Heart right ventricle (tissue), 16 donors: Measurements from ENCODE around the gene SAMD9. TPM values are rescaled to one million over a fixed set of nuclear protein-coding genes. Genes with fewer than 3 reads are reported as not detected.

Experiments
- ATAC-seq, 8 donors: fragments of 200-7000 bp; cut with Tn5 transposase; one replicate each; pipeline ENCODE4 v1.9.1; 2020; ENCODE audit warnings: mild to moderate bottlenecking in 8 of 8, moderate library complexity in 8 of 8, moderate number of reproducible peaks in 1 of 8
- DNase-seq, 2 donors: peaks; one replicate each; pipeline ENCODE4 v3.0.0-alpha.2; 2020
- H3K27ac ChIP-seq, 10 donors: fragments of 200-600 bp; sonication (generic) in 2 of 10; one replicate each; pipeline versions ENCODE4 v1.5.0 to v1.8.0; 2020 to 2022; ENCODE audit warnings: mild to moderate bottlenecking in 3 of 10
- H3K27me3 ChIP-seq, 7 donors: fragments of 200-600 bp; one replicate each; pipeline ENCODE4 v1.8.0; 2021 to 2022; ENCODE audit warnings: mild to moderate bottlenecking in 2 of 7
- H3K36me3 ChIP-seq, 9 donors: fragments of 200-600 bp; sonication (generic) in 1 of 9; one replicate each; pipeline versions ENCODE4 v1.5.0 to v1.8.0; 2020 to 2022; ENCODE audit warnings: mild to moderate bottlenecking in 2 of 9
- H3K4me1 ChIP-seq, 9 donors: fragments of 200-600 bp; sonication (generic) in 1 of 9; one replicate each; pipeline versions ENCODE4 v1.5.0 to v1.8.0; 2020 to 2022; ENCODE audit warnings: mild to moderate bottlenecking in 4 of 9
- H3K4me3 ChIP-seq, 10 donors: fragments of 200-600 bp; sonication (generic) in 2 of 10; one replicate each; pipeline versions ENCODE4 v1.5.0 to v1.8.0; 2020 to 2022; ENCODE audit warnings: mild to moderate bottlenecking in 7 of 10, moderate library complexity in 2 of 10
- H3K9me3 ChIP-seq, 11 donors: fragments of 200-600 bp in 10 of 11; sonication (generic) in 2 of 11; one replicate each; pipeline versions ENCODE4 v1.5.0 to v1.8.0; 2013 to 2022; ENCODE audit warnings: mild to moderate bottlenecking in 2 of 11, control low read depth in 1 of 11, moderate library complexity in 1 of 11
- CTCF ChIP-seq, 9 donors: fragments of 200-600 bp; sonication (generic) in 2 of 9; IDR thresholded peaks; one replicate each; pipeline versions ENCODE4 v1.5.0 to v1.8.0; 2021 to 2022; ENCODE audit warnings: antibody characterized with exemption in 9 of 9, mild to moderate bottlenecking in 5 of 9, moderate library complexity in 1 of 9
- WGBS, 2 donors: extraction: QIAGEN DNeasy Blood & Tissue Kit; methylation state at CpG; one replicate each; pipeline ENCODE4 v1.1.7; 2013; ENCODE audit warnings: inconsistent platforms in 1 of 2; 5-methylcytosine and 5-hydroxymethylcytosine counted together
- intact Hi-C, 10 donors: fragments of 100-400 bp; cut with DNase I; formaldehyde crosslinking; loops; one replicate each; pipeline versions ENCODE4 v1.11.1 to v1.14.2; 2022
- polyA plus RNA-seq, 2 donors: library from polyadenylated mRNA; stranded (reverse); fragments of 200-250 nt; gene quantifications; one replicate each; pipeline ENCODE4 v1.2.3, GENCODE V29; 2013
- total RNA-seq, 10 donors: library from RNA; stranded (reverse); fragmentation: NEBNext Ultra II Directional in 3 of 10; extraction: Animal tissue kit (Norgen Biotek cat#: 25700) in 3 of 10; gene quantifications; one replicate each; pipeline versions ENCODE4 v1.2.1 to v1.2.4, GENCODE V29; 2021 to 2023
- donor health status: Arrhythmogenic right ventricular cardiomyopathy.
- donor health status: ischemic (EF 13 %, LVEDD 7.1; RV severe dilation, severe dysfunction).
- donor health status: healthy with polysubstance abuse.
- donor health status: DM: no; HTN: yes; CAD: no.
- donor health status: DM: no; HTN: no; CAD: no.
- donor health status: ischemic (EF 25% LVEDD 6.9; RV normal size, moderate dysfunction).
- donor health status: ischemic (EF 25% LVEDD 5.7; RV mildly dilated, moderate dysfunction).
- donor health status: healthy.
- donor health status: DM: yes; HTN: yes; CAD: no.
- donor health status: Ischemic cardiomyopathy.
- donor health status: ischemic (EF 35%, LVEDD 5.7; RV mildly dilated, moderate dysfunction).
- donor health status: nonischemic (EF 11% LVEDD 7.7; RV severe dilation, severe dysfunction).
- donor health status: DM: yes; HTN: yes; CAD: no.
- donor health status: PGD.
- donor health status: ischemic (EF 29% LVEDD 5.4; RV normal size, mild dysfunction).
- donor health status: nonischemic (EF 23%, LVEDD 6.1; RV moderate dilation, normal function).

Gene SAMD9
- total and polyA plus RNA-seq, 12 donors = 1.1 to 6.2 (median 3.1) TPM

GRCh38 chr7:93146472-93147141 lies 28.8 kb upstream of the SAMD9 start:
- H3K27ac ChIP-seq = peak overlapping the region in 8 of 10 donors; percentile 20 to 90 (median 69)

GRCh38 chr7:93146036-93146435 lies 28.3 kb upstream of the SAMD9 start:
- WGBS, 2 donors = 24 to 39% methylated on average over 1 of the region's 1 CpG
- ATAC-seq (peak in 1 of 8 donors; percentile 52), DNase-seq (no peak)
- no peak for TF ChIP-seq CTCF (IDR thresholded peaks at IDR 0.05)
- Histone ChIP-seq H3K4me1 (peaks cover 0 to 44% (median 18%) of the 10 kb centered on the region in 9 donors), H3K27me3 (no peaks in the 10 kb centered on the region), H3K27ac (peak overlapping the region in 5 of 10 donors; percentile 64 to 90 (median 83)), H3K36me3 (peaks cover 0 to 51% (median 39%) of the 10 kb centered on the region in 9 donors), H3K4me3 (peak overlapping the region in 7 of 10 donors; percentile 45 to 64 (median 59)), H3K9me3 (peaks cover 0 to 10% (median 0%) of the 10 kb centered on the region in 11 donors)
- intact Hi-C loops = no loop called here

More at GRCh38 chr7:93146472-93147141, 28.8 kb upstream of the SAMD9 start:
- Histone ChIP-seq H3K9me3 (peaks cover 0 to 4% (median 0%) of the 10 kb centered on the region in 11 donors), H3K4me1 (peaks cover 0 to 50% (median 18%) of the 10 kb centered on the region in 9 donors), H3K4me3 (peak overlapping the region in 9 of 10 donors; percentile 29 to 64 (median 52)), H3K27me3 (no peaks in the 10 kb centered on the region), H3K36me3 (peaks cover 0 to 45% (median 33%) of the 10 kb centered on the region in 9 donors)
- DNase-seq (no peak), ATAC-seq (peak in 4 of 8 donors; percentile 28 to 35 (median 32))
- WGBS, 2 donors = 42 to 52% methylated on average over 5 of the region's 5 CpGs
- TF ChIP-seq CTCF (IDR thresholded peaks at IDR 0.05) = no peak
- intact Hi-C loops = no loop called here

GRCh38 chr7:93145354-93145753 lies 27.6 kb upstream of the SAMD9 start:
- intact Hi-C loops = no loop called here
- 71 to 72% methylated on average over 3 of the region's 3 CpGs for WGBS, 2 donors
- ATAC-seq = no peak

GRCh38 chr7:93142127-93142526 lies 24.3 kb upstream of the SAMD9 start:
- TF ChIP-seq CTCF (IDR thresholded peaks at IDR 0.05) = no peak
- Histone ChIP-seq H3K27me3 (no peaks in the 10 kb centered on the region), H3K4me3 (no peak overlapping the region), H3K36me3 (peaks cover 0 to 90% (median 77%) of the 10 kb centered on the region in 9 donors), H3K9me3 (peaks cover 0 to 43% (median 23%) of the 10 kb centered on the region in 11 donors), H3K4me1 (peaks cover 0 to 25% (median 14%) of the 10 kb centered on the region in 9 donors), H3K27ac (no peak overlapping the region)
- intact Hi-C loops = no loop called here
- DNase-seq (no peak), ATAC-seq (no peak)
- WGBS, 2 donors = 94 to 100% methylated on average over 1 of the region's 1 CpG

More at GRCh38 chr7:93145354-93145753, 27.6 kb upstream of the SAMD9 start:
- no peak for DNase-seq
- Histone ChIP-seq H3K27me3 (no peaks in the 10 kb centered on the region), H3K9me3 (peaks cover 0 to 14% (median 0%) of the 10 kb centered on the region in 11 donors), H3K4me3 (peak overlapping the region in 1 of 10 donors; percentile 59), H3K4me1 (peaks cover 0 to 39% (median 18%) of the 10 kb centered on the region in 9 donors), H3K36me3 (peaks cover 0 to 57% (median 45%) of the 10 kb centered on the region in 9 donors), H3K27ac (peak overlapping the region in 1 of 10 donors; percentile 90)
- TF ChIP-seq CTCF (IDR thresholded peaks at IDR 0.05) = no peak
